DOHH2 (cell line): Measurements from ENCODE around the gene CHCHD3.

Experiments
- H3F3A ChIP-seq: fragments of 200-600 bp; sonication (generic), shearing (Covaris generic); 2 replicates; pipeline ENCODE4 v1.6.0; 2016; ENCODE audit warnings: antibody characterized with exemption, mild to moderate bottlenecking; ENCODE audit not compliant: control insufficient read depth, insufficient read depth
- H3K27ac ChIP-seq: fragments of 200-600 bp; sonication (generic); 2 replicates; pipeline ENCODE4 v1.5.1; 2014; ENCODE audit warnings: low read depth, mild to moderate bottlenecking, low read length, moderate library complexity
- H3K27me3 ChIP-seq: fragments of 200-600 bp; sonication (generic); 2 replicates; pipeline ENCODE4 v1.6.1; 2014; ENCODE audit warnings: mild to moderate bottlenecking, low read length, mixed read lengths; ENCODE audit not compliant: control insufficient read depth
- H3K36me3 ChIP-seq: fragments of 200-600 bp; sonication (generic); 2 replicates; pipeline ENCODE4 v1.6.1; 2014; ENCODE audit warnings: mild to moderate bottlenecking, low read length, moderate library complexity, mixed read lengths; ENCODE audit not compliant: control insufficient read depth
- H3K4me1 ChIP-seq: fragments of 200-600 bp; sonication (generic); 2 replicates; pipeline ENCODE4 v1.6.1; 2014; ENCODE audit warnings: mild to moderate bottlenecking, low read length, mixed read lengths; ENCODE audit not compliant: control insufficient read depth
- H3K4me2 ChIP-seq: fragments of 200-600 bp; sonication (generic); 2 replicates; pipeline ENCODE4 v1.6.0; 2014; ENCODE audit warnings: mild to moderate bottlenecking, low read length, moderate library complexity
- H3K4me3 ChIP-seq: fragments of 200-600 bp; sonication (generic); 2 replicates; pipeline ENCODE4 v1.5.1; 2014; ENCODE audit warnings: mild to moderate bottlenecking, low read length, mixed read lengths
- H3K79me2 ChIP-seq: fragments of 200-600 bp; sonication (generic); 2 replicates; pipeline ENCODE4 v1.6.1; 2014; ENCODE audit warnings: mild to moderate bottlenecking, low read length, mixed read lengths; ENCODE audit not compliant: control insufficient read depth
- H3K9me2 ChIP-seq: fragments of 200-600 bp; sonication (generic); replicated peaks from 2 replicates; pipeline ENCODE4 v1.6.1; 2014; ENCODE audit warnings: mild to moderate bottlenecking, low read length, mixed read lengths; ENCODE audit not compliant: control insufficient read depth
- H3K9me3 ChIP-seq: fragments of 200-600 bp; sonication (generic); 2 replicates; pipeline ENCODE4 v1.6.1; 2014; ENCODE audit warnings: antibody characterized with exemption, low read length, mixed read lengths; ENCODE audit not compliant: control insufficient read depth, insufficient read depth
- H4K20me1 ChIP-seq: fragments of 200-600 bp; sonication (generic); 2 replicates; pipeline ENCODE4 v1.6.0; 2014; ENCODE audit warnings: low read depth, mild to moderate bottlenecking, antibody characterized with exemption, low read length, moderate library complexity; ENCODE audit not compliant: control insufficient read depth, insufficient read depth
- EZH2phosphoT487 ChIP-seq: fragments of 200-600 bp; sonication (generic); IDR thresholded peaks from 2 replicates; pipeline ENCODE4 v1.6.1; 2017; ENCODE audit warnings: borderline replicate concordance, mild to moderate bottlenecking, antibody characterized with exemption, low read length, moderate library complexity, mixed read lengths
- TF ChIP-seq, protein P1 (sequence below): fragments of 200-600 bp; sonication (generic); IDR thresholded peaks from one replicate; pipeline ENCODE4 v1.5.1; 2014; ENCODE audit warnings: antibody characterized with exemption, mild to moderate bottlenecking, low read depth, low read length; ENCODE audit not compliant: poor library complexity, severe bottlenecking

CHCHD3 gene

DNA sequence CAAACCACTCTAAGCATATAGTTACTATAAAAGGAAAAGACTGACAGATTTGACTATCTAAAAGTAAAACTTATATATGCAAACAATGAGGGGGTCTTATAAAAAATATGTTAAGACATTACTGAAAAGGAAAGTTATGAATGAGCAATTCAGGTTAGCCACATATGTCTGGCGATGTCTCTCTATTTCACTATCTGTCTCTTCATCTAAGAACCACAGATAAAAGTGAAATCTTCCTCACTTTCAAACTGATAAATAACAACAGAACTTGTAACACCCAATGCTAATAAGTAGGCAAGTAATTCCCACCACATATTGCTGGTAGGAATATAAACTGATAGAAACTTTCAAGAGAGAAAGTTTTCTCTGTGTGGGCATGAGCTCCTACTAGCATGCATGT lies 138.2 kb downstream of the CHCHD3 start:
- no peaks in the 10 kb centered on the region for H4K20me1 ChIP-seq
- no peak overlapping the region for H3K27ac ChIP-seq
- H3K27me3 ChIP-seq = no peaks in the 10 kb centered on the region
- no peaks in the 10 kb centered on the region for H3F3A ChIP-seq
- H3K4me3 ChIP-seq = no peak overlapping the region
- H3K4me1 ChIP-seq = no peaks in the 10 kb centered on the region
- no peaks in the 10 kb centered on the region for H3K9me2 ChIP-seq
- no peak overlapping the region for H3K4me2 ChIP-seq
- H3K9me3 ChIP-seq = no peaks in the 10 kb centered on the region
- no peak for TF ChIP-seq EZH2phosphoT487
- TF ChIP-seq, protein P1, sequence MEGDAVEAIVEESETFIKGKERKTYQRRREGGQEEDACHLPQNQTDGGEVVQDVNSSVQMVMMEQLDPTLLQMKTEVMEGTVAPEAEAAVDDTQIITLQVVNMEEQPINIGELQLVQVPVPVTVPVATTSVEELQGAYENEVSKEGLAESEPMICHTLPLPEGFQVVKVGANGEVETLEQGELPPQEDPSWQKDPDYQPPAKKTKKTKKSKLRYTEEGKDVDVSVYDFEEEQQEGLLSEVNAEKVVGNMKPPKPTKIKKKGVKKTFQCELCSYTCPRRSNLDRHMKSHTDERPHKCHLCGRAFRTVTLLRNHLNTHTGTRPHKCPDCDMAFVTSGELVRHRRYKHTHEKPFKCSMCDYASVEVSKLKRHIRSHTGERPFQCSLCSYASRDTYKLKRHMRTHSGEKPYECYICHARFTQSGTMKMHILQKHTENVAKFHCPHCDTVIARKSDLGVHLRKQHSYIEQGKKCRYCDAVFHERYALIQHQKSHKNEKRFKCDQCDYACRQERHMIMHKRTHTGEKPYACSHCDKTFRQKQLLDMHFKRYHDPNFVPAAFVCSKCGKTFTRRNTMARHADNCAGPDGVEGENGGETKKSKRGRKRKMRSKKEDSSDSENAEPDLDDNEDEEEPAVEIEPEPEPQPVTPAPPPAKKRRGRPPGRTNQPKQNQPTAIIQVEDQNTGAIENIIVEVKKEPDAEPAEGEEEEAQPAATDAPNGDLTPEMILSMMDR = no peak
- H3K36me3 ChIP-seq = peaks cover 3% of the 10 kb centered on the region; the same call in 1 of the 2 replicates
- H3K79me2 ChIP-seq = no peaks in the 10 kb centered on the region

DNA sequence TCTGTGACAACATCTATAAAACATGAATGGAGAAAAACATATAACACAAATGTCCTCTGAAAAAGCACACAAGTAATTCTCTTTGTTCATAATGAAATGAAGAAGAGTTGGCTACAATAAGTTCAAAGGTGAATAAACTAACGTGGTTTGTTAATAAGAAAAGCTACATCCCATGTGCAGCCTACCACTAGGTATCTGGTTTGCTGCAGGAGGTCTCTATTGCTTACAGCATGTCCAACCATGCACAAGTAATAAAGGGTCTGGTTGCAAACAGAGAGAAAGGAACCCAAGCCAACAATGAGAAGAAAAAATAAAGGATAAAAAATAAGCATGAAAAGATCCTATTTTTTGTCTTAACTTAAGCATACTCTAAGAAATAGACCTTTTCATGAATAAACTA lies 139.2 kb downstream of the CHCHD3 start:
- no peaks in the 10 kb centered on the region for H3K4me1 ChIP-seq
- TF ChIP-seq EZH2phosphoT487 = no peak
- TF ChIP-seq, protein P1 = no peak
- H3F3A ChIP-seq = no peaks in the 10 kb centered on the region
- H3K9me3 ChIP-seq = no peaks in the 10 kb centered on the region
- H3K27ac ChIP-seq = no peak overlapping the region
- H3K4me2 ChIP-seq = no peak overlapping the region
- H3K9me2 ChIP-seq = no peaks in the 10 kb centered on the region
- no peak overlapping the region for H3K4me3 ChIP-seq
- no peaks in the 10 kb centered on the region for H3K27me3 ChIP-seq
- H3K36me3 ChIP-seq = peaks cover 3% of the 10 kb centered on the region; the same call in 1 of the 2 replicates
- no peaks in the 10 kb centered on the region for H3K79me2 ChIP-seq
- H4K20me1 ChIP-seq = no peaks in the 10 kb centered on the region

DNA sequence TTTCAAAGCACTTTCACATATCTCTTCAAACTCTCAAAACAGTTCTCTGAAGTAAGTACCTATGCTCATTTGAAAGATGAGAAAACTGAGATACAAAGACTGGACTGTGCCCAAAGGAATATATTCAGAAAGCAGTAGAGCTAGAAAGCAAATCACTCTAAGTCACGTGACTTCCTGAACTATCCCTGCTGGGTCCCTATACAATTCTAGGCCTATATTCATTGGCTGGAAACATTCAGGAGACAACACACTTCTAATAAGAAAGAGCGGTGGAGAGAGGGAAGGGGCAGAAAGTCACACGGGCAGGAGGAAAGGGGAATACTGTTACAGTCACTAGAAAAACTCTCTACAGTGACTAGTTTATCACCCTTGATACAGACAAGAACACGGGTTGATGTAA lies 140.0 kb downstream of the CHCHD3 start:
- H3K27me3 ChIP-seq = no peaks in the 10 kb centered on the region

More for the DNA sequence above, 140.0 kb downstream of the CHCHD3 start:
- Histone ChIP-seq H3K9me3 (no peaks in the 10 kb centered on the region), H3F3A (no peaks in the 10 kb centered on the region), H3K4me3 (no peak overlapping the region), H4K20me1 (no peaks in the 10 kb centered on the region), H3K27ac (no peak overlapping the region), H3K4me1 (no peaks in the 10 kb centered on the region), H3K79me2 (no peaks in the 10 kb centered on the region), H3K36me3 (peaks cover 3% of the 10 kb centered on the region; the same call in 1 of the 2 replicates), H3K9me2 (no peaks in the 10 kb centered on the region), H3K4me2 (no peak overlapping the region)
- no peak for TF ChIP-seq EZH2phosphoT487
- TF ChIP-seq, protein P1 = no peak
